ENCODE measurements around the gene GPR55. TPM values are rescaled to one million over a fixed set of nuclear protein-coding genes. Genes with fewer than 3 reads are reported as not detected.
A peak's percentile ranks its signal among the peaks of the same experiment; 100 is the strongest.

The GPR55 gene
- total and polyA plus RNA-seq, 2 of the 8 experiments (the other 6 are each of a cell fraction or from before 2014, with no cell fraction given) = not detected

DNA sequence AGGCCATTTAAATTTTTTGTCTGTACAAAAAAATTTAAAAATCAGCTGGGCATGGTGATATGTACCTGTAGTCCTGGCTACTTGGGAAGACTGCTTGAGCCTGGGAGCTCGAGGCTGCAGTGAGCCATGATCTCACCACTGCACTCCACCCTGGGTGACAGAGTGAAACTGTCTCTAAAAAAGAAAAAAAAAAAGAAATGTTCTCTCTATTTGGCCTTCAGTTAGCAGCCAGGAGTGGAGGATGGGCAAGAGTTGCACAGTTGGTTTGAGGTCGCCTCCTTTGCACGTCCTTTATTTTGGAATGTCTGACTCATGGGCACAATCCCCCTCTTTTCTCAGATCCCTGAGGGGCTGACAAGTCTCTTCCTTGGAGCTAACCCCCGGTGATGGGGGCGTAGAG lies 34.0 kb downstream of the GPR55 start:
- Histone ChIP-seq H2BK15ac (ENCODE audit: low read length) (no peak overlapping the region), H3K4me2 (ENCODE audit: insufficient read depth in 1 of 2, low read depth in 2 of 2, low read length in 2 of 2) (no peak overlapping the region), H3K36me3 (ENCODE audit: control insufficient read depth in 2 of 4, insufficient read depth in 4 of 4, low read length in 3 of 4) (no peaks in the 10 kb centered on the region), H3K23me2 (ENCODE audit: low read depth, low read length) (no peaks in the 10 kb centered on the region), H3K18ac (ENCODE audit: extremely low read depth, low read length) (no peak overlapping the region), H3K27me3 (replicated peaks in 1 of 4; ENCODE audit: control insufficient read depth in 3 of 4, extremely low read depth in 1 of 4, insufficient read depth in 3 of 4, low read length in 3 of 4) (no peaks in the 10 kb centered on the region), H3K9ac (replicated peaks in 1 of 4; ENCODE audit: extremely low read depth in 1 of 4, low read depth in 3 of 4, low read length in 3 of 4) (no peak overlapping the region), H2BK20ac (ENCODE audit: low read length) (0 out of 2 replicates have a peak overlapping the region, but pooled peaks have one; percentile 48), H2BK5ac (ENCODE audit: low read depth, low read length) (no peak overlapping the region), H4K5ac (ENCODE audit: insufficient read length, low read depth, low read length) (no peak overlapping the region), H4K91ac (replicated peaks; ENCODE audit: insufficient read length, low read length) (no peak overlapping the region), H4K20me1 (replicated peaks in 1 of 2; ENCODE audit: control insufficient read depth in 1 of 2, insufficient read depth in 2 of 2, low read length in 2 of 2) (no peaks in the 10 kb centered on the region), H3K9me3 (ENCODE audit: insufficient read depth in 2 of 2, low read depth in 1 of 2, low read length in 1 of 2) (no peaks in the 10 kb centered on the region), H2BK12ac (ENCODE audit: low read depth, low read length) (no peak overlapping the region), H3K4me1 (replicated peaks in 1 of 4; ENCODE audit: control insufficient read depth in 3 of 4, insufficient read depth in 4 of 4, low read length in 3 of 4) (peaks cover 3 to 16% (median 8%) of the 10 kb centered on the region in 4 experiments), H3K56ac (replicated peaks; ENCODE audit: insufficient read length, low read depth, low read length) (no peak overlapping the region), H2BK120ac (replicated peaks; ENCODE audit: low read depth, low read length) (no peak overlapping the region), H3K27ac (ENCODE audit: low read depth, low read length) (no peak overlapping the region), H3K23ac (ENCODE audit: insufficient read length) (no peak overlapping the region), H3K79me2 (ENCODE audit: control insufficient read depth in 1 of 2, insufficient read depth in 2 of 2, low read length in 2 of 2) (no peaks in the 10 kb centered on the region), H4K8ac (ENCODE audit: extremely low read depth, insufficient read depth, low read length) (no peak overlapping the region), H3K14ac (ENCODE audit: insufficient read length) (no peak overlapping the region), H2AK5ac (ENCODE audit: low read depth, low read length) (no peak overlapping the region), H3K4me3 (ENCODE audit: extremely low read depth in 1 of 4, insufficient read depth in 2 of 4, low read depth in 3 of 4, low read length in 4 of 4) (no peak overlapping the region), H3K79me1 (ENCODE audit: low read depth, low read length) (no peaks in the 10 kb centered on the region), H3K4ac (replicated peaks; ENCODE audit: insufficient read length, low read depth, low read length) (no peak overlapping the region), H2AFZ (ENCODE audit: low read length) (no peak overlapping the region)
- POLR2A ChIA-PET (ENCODE audit: partially characterized antibody) = interaction anchor here (1.1 to 1.6 kb wide), 5 partner anchors 8 to 27 kb away, joined by 3 to 4 read pairs (median 3); partner anchors contain the start of gene ITM2C
- CTCF ChIA-PET (ENCODE audit: partially characterized antibody) = interaction anchor here (0.6 to 5.1 kb wide), 12 partner anchors 10 to 162 kb away, joined by 3 to 30 read pairs (median 4); no protein-coding TSS in a partner anchor
- FAIRE-seq = no peak
- no peak for DNase-seq (ENCODE audit: low read depth in 1 of 2, low spot score in 2 of 2)
- 94% methylated on average over 5 of the region's 5 CpGs; no CpG with 5 or more reads in 1 of the 2 experiments for WGBS, 2 experiments (ENCODE audit: extremely low coverage in 1 of 2, insufficient coverage in 1 of 2, insufficient read length in 1 of 2, insufficient replicate concordance in 2 of 2, low coverage in 1 of 2, low lambda C conversion rate in 2 of 2, missing lambda C conversion rate in 1 of 2)
- TF ChIP-seq RBBP5 (IDR thresholded peaks at IDR 0.05; ENCODE audit: borderline replicate concordance, low read depth, low read length) = no peak
- no peak for TF ChIP-seq PHF8 (conservative IDR thresholded peaks at IDR 0.05; ENCODE audit: low read depth, low read length)
- no peak for TF ChIP-seq SP4 (IDR thresholded peaks at IDR 0.05; ENCODE audit: low read length)
- TF ChIP-seq CBX5 (IDR thresholded peaks at IDR 0.05; ENCODE audit: low read depth, low read length) = no peak
- TF ChIP-seq, protein P1, sequence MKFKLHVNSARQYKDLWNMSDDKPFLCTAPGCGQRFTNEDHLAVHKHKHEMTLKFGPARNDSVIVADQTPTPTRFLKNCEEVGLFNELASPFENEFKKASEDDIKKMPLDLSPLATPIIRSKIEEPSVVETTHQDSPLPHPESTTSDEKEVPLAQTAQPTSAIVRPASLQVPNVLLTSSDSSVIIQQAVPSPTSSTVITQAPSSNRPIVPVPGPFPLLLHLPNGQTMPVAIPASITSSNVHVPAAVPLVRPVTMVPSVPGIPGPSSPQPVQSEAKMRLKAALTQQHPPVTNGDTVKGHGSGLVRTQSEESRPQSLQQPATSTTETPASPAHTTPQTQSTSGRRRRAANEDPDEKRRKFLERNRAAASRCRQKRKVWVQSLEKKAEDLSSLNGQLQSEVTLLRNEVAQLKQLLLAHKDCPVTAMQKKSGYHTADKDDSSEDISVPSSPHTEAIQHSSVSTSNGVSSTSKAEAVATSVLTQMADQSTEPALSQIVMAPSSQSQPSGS (IDR thresholded peaks at IDR 0.05; ENCODE audit: low read length) = no peak
- TF ChIP-seq BRCA1 (IDR thresholded peaks at IDR 0.05; ENCODE audit: low read depth, low read length) = no peak
- TF ChIP-seq EZH2 (IDR thresholded peaks at IDR 0.05; ENCODE audit: low read depth, low read length, severe bottlenecking) = no peak
- TF ChIP-seq FOSL1 (IDR thresholded peaks at IDR 0.05; ENCODE audit: insufficient read depth, low read depth, low read length) = no peak
- no peak for TF ChIP-seq SRF (IDR thresholded peaks at IDR 0.05; ENCODE audit: low read depth, low read length)
- TF ChIP-seq SUZ12 (IDR thresholded peaks at IDR 0.05; ENCODE audit: low read length) = no peak
- TF ChIP-seq BACH1 (IDR thresholded peaks at IDR 0.05; ENCODE audit: low read length) = no peak
- TF ChIP-seq POU5F1 (IDR thresholded peaks at IDR 0.05; ENCODE audit: low read depth, low read length) = no peak
- no peak for TF ChIP-seq CREB1 (IDR thresholded peaks at IDR 0.05)

Measured in H1 (cell line).